Gastroesophageal sphincter (tissue), 4 donors: ENCODE results near the gene LRRC55. TPM values are rescaled to one million over a fixed set of nuclear protein-coding genes. Genes with fewer than 3 reads are reported as not detected.

ENCODE experiments used
- ATAC-seq: fragments of 150-250 bp; one replicate; pipeline ENCODE4 v1.9.1; 2016; ENCODE audit warnings: mild to moderate bottlenecking, moderate library complexity
- H3K27ac ChIP-seq, 4 donors: fragments of 200-600 bp; sonication (generic) in 3 of 4; 1 replicate in 3 of 4; 2 replicates in 1 of 4; pipeline ENCODE4 v1.5.1; 2016 to 2019
- H3K27me3 ChIP-seq: fragments of 200-600 bp; sonication (generic); one replicate; pipeline ENCODE4 v1.5.1; 2019
- H3K36me3 ChIP-seq, 2 donors: fragments of 200-600 bp; sonication (generic); one replicate each; pipeline ENCODE4 v1.5.1; 2019; ENCODE audit warnings: control low read depth in 1 of 2
- H3K4me1 ChIP-seq, 3 donors: fragments of 200-600 bp; sonication (generic); 1 replicate in 2 of 3; 2 replicates in 1 of 3; pipeline ENCODE4 v1.5.1; 2016 to 2019; ENCODE audit warnings: control low read depth in 2 of 3
- H3K4me3 ChIP-seq, 2 donors: fragments of 200-600 bp; sonication (generic); one replicate each; pipeline ENCODE4 v1.5.1; 2019; ENCODE audit warnings: mild to moderate bottlenecking in 1 of 2, moderate library complexity in 1 of 2
- H3K9me3 ChIP-seq, 3 donors: fragments of 200-600 bp; sonication (generic); one replicate each; pipeline ENCODE4 v1.5.1; 2017 to 2019; ENCODE audit warnings: control low read depth in 2 of 3
- EP300 ChIP-seq: sonication (generic); formaldehyde crosslinking; IDR thresholded peaks from one replicate; pipeline ENCODE4 v1.6.1; 2017; ENCODE audit warnings: antibody characterized with exemption, mild to moderate bottlenecking
- POLR2A ChIP-seq, 2 donors: fragments of 450-650 bp; IDR thresholded peaks; one replicate each; pipeline ENCODE4 v1.6.1; 2017; ENCODE audit warnings: antibody characterized with exemption in 2 of 2, mild to moderate bottlenecking in 2 of 2, moderate library complexity in 1 of 2
- POLR2AphosphoS5 ChIP-seq: sonication (generic); formaldehyde crosslinking; IDR thresholded peaks from one replicate; pipeline ENCODE4 v1.6.1; 2017; ENCODE audit warnings: antibody characterized with exemption
- WGBS, 2 donors: methylation state at CpG; one replicate each; pipeline ENCODE4 v1.1.5; 2018; ENCODE audit warnings: low coverage in 1 of 2; 5-methylcytosine and 5-hydroxymethylcytosine counted together
- total RNA-seq, 4 donors: library from RNA; depleted of rRNA; stranded (reverse); fragments of >200 nt; gene quantifications; one replicate each; pipeline ENCODE4 v1.1.0, GENCODE V29; 2016
- TF ChIP-seq, protein P1 (sequence below), 4 experiments: fragments of 200-600 bp in 2 of 4; fragments of 450-650 bp in 2 of 4; sonication (generic) in 1 of 4; IDR thresholded peaks; one replicate each; pipeline ENCODE4 v1.5.1; 2017 to 2019; ENCODE audit warnings: antibody characterized with exemption in 4 of 4, mild to moderate bottlenecking in 2 of 4, moderate library complexity in 2 of 4

Gene LRRC55
- total RNA-seq, 4 donors from 2014 or later = 0.12 to 0.13 TPM; not detected in 2

- WGBS, 2 donors = 63 to 100% methylated on average over 1 to 3 of the region's 5 CpGs
- ATAC-seq = no peak
- Histone ChIP-seq H3K27me3 (peaks cover 76% of the 10 kb centered on the region), H3K4me1 (peaks cover 0 to 4% (median 0%) of the 10 kb centered on the region in 3 donors), H3K4me3 (no peak overlapping the region), H3K36me3 (no peaks in the 10 kb centered on the region), H3K9me3 (no peaks in the 10 kb centered on the region), H3K27ac (no peak overlapping the region)
- TF ChIP-seq, protein P1, sequence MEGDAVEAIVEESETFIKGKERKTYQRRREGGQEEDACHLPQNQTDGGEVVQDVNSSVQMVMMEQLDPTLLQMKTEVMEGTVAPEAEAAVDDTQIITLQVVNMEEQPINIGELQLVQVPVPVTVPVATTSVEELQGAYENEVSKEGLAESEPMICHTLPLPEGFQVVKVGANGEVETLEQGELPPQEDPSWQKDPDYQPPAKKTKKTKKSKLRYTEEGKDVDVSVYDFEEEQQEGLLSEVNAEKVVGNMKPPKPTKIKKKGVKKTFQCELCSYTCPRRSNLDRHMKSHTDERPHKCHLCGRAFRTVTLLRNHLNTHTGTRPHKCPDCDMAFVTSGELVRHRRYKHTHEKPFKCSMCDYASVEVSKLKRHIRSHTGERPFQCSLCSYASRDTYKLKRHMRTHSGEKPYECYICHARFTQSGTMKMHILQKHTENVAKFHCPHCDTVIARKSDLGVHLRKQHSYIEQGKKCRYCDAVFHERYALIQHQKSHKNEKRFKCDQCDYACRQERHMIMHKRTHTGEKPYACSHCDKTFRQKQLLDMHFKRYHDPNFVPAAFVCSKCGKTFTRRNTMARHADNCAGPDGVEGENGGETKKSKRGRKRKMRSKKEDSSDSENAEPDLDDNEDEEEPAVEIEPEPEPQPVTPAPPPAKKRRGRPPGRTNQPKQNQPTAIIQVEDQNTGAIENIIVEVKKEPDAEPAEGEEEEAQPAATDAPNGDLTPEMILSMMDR (IDR thresholded peaks at IDR 0.05) = no peak
- TF ChIP-seq POLR2A (IDR thresholded peaks at IDR 0.05) (no peak), POLR2AphosphoS5 (no peak), EP300 (no peak)
Observed at GRCh38 chr11:57233702-57234101, 51.9 kb downstream of the LRRC55 start.

GRCh38 chr11:57235761-57236703 is 54.3 kb downstream of the LRRC55 start:
- no peak for TF ChIP-seq POLR2A (IDR thresholded peaks at IDR 0.05)
- no peak for TF ChIP-seq POLR2AphosphoS5
- no peak for TF ChIP-seq EP300
- TF ChIP-seq, protein P1 (IDR thresholded peaks at IDR 0.05) = no peak
- ATAC-seq = no peak
- Histone ChIP-seq H3K27me3 (peaks cover 63% of the 10 kb centered on the region), H3K27ac (peak overlapping the region in 2 of 4 donors; percentile 7 to 10), H3K4me1 (peaks cover 0 to 4% (median 0%) of the 10 kb centered on the region in 3 donors), H3K36me3 (no peaks in the 10 kb centered on the region), H3K4me3 (peak overlapping the region in 1 of 2 donors; percentile 12), H3K9me3 (no peaks in the 10 kb centered on the region)
- WGBS, 2 donors = 67% methylated on average over 12 of the region's 39 CpGs; no CpG with 5 or more reads in 1 of the 2 donors

GRCh38 chr11:57237204-57237681 is 55.5 kb downstream of the LRRC55 start, which contains the start of gene APLNR:
Gene APLNR, minus strand, starts transcription at chr11:57237250. Its CDS starts 246 bp downstream, at chr11:57237004.
- no peak for TF ChIP-seq EP300
- no peak for TF ChIP-seq POLR2AphosphoS5
- TF ChIP-seq POLR2A (IDR thresholded peaks at IDR 0.05) = no peak
- TF ChIP-seq, protein P1 (IDR thresholded peaks at IDR 0.05) = no peak
- WGBS, 2 donors = 25 to 37% methylated on average over 2 to 6 of the region's 6 CpGs
- peak within 1 kb of the TSS in 2 of 4 donors; percentile 7 to 10 for H3K27ac ChIP-seq
- H3K27me3 ChIP-seq = peaks cover 56% of the 10 kb centered on the region
- no peaks in the 10 kb centered on the region for H3K9me3 ChIP-seq
- ATAC-seq = no peak
- peak within 1 kb of the TSS in 1 of 2 donors; percentile 12 for H3K4me3 ChIP-seq
- no peaks in the 10 kb centered on the region for H3K36me3 ChIP-seq
- no peaks in the 10 kb centered on the region for H3K4me1 ChIP-seq

GRCh38 chr11:57239348-57239747 is 57.6 kb downstream of the LRRC55 start:
- Histone ChIP-seq H3K27me3 (peaks cover 35% of the 10 kb centered on the region), H3K4me1 (no peaks in the 10 kb centered on the region), H3K9me3 (no peaks in the 10 kb centered on the region), H3K27ac (no peak overlapping the region), H3K36me3 (no peaks in the 10 kb centered on the region), H3K4me3 (no peak overlapping the region)
- WGBS, 2 donors = 55 to 78% methylated on average over 1 of the region's 1 CpG
- no peak for TF ChIP-seq POLR2A (IDR thresholded peaks at IDR 0.05)
- no peak for TF ChIP-seq EP300
- TF ChIP-seq, protein P1 (IDR thresholded peaks at IDR 0.05) = no peak
- no peak for TF ChIP-seq POLR2AphosphoS5
- ATAC-seq = no peak
